HG02943 (cell line): ENCODE data around the gene RTP3.
"Not testable (repeated sequence)": the region's sequence is repeated elsewhere in the genome, so short reads cannot be mapped to it uniquely, and the experiment has no call there.

Experiments used
- ATAC-seq: cut with Tn5 transposase; IDR thresholded peaks from one replicate; pipeline ENCODE4 v1.9.1; 2021; ENCODE audit warnings: mild to moderate bottlenecking, low read depth, moderate library complexity; ENCODE audit not compliant: unreplicated experiment

Gene RTP3

DNA sequence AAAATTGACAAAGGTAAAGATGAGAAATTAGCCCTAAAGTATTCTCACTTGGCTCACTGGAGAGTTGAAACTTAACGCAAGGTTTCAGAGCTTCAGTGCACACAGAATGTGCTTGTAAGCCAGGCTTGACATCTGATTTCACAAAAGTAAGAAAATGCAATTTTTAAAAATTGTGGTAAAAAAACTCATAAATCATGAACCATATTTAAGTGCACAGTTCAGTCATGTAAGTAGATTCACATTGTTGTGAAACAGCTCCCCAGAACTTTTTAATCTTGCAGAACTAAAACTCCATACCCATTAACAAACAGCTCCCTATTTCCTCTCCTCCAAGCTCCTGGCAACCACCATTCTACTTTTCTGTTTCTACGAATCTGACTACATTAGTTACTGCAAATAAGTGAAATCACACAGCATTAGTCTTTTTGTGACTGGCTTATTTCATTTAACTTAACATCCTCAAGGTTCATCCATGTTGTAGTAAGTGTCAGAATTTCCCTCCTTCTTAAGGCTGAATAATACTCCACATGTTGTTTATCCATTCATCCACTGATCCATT is 14.5 kb downstream of the RTP3 start:
- no peak for ATAC-seq

DNA sequence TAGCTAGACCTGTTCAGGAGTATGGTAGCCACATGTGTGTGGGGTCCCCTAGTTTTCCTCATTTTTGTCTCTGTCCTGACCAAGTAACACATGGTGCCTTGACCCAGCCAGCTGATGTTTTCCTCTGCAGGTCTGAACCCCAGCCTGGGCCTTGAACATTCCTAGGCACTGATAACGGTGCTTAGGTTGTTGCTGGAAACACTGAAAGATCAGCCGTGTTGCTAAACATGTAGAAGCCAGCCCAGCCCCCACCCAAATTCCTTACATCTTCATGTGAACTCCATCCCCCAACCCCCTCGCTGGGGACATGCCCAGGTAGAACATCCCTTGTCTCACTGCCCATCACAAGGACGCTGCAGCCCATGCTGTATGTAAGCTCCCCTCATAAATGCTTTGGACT is 18.7 kb downstream of the RTP3 start:
- ATAC-seq = no peak

DNA sequence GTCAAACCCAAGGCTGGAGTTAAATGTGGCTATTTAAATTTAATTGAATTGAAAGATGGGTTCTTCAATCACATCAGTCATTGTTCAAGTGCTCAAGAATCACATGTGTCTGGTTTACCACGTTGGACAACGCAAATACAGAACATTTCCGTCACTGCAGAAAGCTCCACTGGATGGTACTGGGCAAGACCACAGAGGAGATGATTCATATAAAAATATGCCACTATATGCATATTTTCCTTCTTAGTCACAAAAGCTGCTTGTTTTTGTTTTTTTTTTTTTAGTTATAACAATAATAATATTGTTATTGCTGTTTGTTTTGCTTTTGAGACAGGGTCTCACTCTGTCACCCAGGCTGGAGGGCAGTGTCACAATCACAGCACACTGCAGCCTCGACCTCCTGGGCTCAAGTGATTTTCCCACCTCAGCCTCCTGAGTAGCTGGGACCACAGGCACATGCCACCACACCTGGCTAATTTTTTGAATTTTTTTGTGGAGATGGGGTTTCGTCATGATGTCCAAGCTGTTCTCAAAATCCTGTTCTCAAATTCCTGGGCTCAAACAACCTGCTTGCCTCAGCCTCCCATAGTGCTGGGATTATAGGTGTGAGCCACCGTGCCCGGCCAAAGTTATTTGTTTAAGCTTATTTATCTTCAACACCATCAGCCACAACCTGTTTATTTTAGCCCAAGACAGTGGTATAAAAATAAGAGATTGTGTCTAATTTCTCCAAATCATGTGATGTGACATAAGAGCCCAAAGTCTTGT is 19.4 kb downstream of the RTP3 start:
- no peak for ATAC-seq

DNA sequence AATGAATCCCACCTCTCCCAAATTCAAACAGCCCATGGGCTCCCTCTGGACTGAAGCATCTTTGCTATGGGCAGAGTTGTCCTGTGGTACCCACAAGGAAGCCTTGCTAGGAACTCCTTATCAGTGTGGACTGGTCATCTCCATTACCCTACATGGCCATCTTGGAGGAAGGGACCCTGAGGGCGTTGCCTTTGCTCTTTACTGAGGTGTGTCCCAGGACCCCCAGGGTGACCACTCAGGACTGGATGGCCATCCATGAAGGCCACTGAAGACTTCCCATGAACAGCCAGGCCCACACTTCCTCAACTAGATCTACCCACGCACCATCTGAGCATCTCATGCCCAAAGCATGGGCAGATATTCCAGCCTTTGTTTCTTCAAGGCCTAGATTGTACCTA is 20.0 kb downstream of the RTP3 start:
- ATAC-seq = no peak

DNA sequence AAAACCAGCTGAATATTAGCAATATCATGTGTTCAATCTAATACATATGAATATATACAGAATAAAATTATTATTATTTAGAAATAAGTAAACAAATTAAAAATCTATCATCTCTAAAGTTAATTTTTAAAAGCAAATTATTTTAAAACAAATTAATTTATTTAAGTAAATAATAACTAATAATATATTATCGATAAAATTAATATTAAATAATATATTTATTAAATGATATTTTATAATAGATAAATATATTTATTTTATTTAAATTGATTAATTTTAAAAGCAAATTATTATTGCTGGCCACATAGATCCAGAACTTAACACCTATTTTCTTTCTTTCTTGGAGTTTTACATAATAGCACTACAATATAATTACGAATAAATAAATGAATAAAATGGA is 22.2 kb downstream of the RTP3 start:
- no peak for ATAC-seq

DNA sequence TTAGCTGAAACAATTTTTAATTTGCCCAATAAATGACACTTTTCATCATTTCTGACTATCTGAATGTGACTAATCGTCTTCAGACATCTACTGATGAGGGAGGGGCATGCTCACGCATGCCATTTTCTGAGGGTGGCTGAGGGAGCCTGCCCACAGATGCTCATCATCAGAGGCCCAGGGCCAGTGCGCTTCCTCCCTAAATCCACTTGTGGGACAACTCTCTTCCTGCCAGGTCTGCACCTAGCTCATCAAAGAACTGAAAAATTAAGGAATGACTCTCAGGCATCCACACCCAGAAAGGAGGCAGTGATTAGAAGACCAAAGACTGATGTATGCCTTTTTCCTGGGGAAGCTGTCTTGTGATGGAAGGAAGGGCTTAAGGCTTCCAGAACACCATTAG is 22.8 kb downstream of the RTP3 start:
- ATAC-seq = no peak

DNA sequence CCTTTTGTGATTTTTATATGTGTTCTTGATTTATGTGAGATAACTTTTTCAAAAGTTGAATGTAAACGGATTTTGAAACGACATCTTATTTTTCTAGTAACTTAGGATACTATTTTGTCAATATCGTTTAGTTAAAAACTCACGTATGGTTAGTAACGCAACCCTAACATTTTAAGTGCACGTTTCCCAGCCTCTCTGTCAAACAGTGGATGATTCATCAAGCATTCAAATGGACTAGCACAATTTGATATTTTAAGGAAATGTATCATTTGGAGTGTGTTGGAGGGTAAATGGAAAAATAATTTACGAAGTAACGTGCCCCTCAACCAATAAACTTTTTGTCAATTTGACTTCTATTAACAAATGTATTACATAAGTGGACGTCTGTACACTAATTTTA is 23.3 kb downstream of the RTP3 start:
- ATAC-seq = no peak

DNA sequence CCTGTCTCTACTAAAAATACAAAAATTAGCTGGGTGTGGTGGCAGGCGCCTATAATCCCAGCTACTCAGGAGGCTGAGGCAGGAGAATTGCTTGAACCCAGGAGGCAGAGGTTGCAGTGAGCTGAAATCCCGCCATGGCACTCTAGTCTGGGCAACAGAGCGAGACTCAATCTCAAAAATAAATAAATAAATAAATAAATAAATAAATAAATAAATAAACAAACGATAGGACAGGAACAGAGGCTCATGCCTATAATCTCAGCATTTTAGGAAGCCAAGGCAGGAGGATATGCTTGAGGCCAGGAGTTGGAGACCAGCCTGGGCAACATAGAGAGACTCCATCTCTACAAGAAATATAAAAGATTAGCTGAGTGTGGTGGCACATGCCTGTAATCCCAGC is 24.4 kb downstream of the RTP3 start:
- not testable (repeated sequence) for ATAC-seq

DNA sequence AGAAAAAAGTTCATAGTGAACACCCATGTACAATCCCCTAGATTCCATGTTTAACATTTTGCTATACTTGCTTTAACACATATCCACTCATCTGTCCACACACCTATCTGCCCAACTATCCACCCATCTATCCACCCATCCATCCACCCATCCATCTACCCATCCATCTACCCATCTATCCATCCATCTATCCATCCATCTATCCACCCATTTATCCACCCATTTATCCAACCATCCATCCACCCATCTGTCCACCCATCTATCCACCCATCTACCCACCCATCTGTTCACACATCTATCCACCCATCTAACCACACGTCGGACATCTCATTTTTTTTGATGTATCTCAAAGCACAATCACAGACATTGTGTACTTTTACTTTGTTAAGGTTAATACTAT is 25.8 kb downstream of the RTP3 start:
- no peak for ATAC-seq

DNA sequence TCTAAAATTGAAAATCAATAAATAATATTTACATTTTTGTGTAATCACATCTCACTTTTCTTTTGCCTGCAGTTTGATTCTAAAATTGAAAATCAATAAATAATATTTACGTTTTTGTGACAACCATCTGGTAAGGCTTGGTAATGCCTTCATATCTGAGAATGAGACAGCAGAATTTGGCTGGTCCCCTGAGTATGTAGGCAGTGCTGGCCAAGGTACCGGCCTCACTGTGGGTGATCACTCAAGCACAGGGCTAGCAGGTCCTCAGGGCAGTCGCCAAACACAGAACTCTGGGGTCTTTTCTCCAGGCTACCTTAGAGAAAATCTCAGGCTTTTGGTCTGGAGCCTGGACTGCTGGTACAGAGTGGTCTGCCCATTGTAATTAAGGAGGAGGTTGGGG is 26.2 kb downstream of the RTP3 start:
- ATAC-seq = no peak

DNA sequence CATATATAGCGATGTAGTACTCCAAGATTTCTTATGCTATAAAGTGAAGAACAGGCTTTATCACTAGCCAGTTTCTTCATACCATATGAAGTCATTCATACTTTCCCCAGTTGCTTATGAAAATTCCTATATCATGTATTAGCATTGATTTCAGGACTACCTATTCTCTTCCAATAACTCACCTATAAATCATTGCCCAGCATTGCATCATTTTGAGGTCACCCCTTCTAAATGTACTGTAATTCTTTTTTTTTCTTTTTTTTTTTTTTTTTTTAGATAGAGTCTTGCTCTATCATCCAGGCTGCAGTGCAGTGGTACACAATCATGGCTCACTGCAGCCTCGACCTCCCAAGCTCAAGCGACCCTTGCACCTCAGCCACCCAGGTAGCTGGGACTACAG is 27.1 kb downstream of the RTP3 start:
- ATAC-seq = no peak

DNA sequence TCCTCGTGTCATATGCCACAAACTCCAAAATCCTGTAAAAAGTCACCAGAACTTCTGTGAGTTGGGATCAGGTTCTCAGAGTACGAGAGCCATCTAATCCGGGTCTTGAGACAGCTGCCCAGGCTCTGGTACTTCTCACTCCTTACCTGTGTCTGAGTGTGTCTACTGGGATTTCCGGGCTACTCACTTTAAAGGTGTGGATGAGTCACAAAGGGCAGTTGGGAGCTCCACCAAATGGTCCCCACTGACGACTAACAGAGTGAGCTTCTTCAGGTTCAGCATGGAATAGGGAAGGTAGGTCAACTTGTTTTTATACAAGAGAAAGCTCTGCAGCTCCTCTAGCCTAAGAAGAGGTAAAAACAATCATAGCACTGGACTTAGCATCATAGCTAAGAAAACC is 29.5 kb downstream of the RTP3 start:
- ATAC-seq = no peak

DNA sequence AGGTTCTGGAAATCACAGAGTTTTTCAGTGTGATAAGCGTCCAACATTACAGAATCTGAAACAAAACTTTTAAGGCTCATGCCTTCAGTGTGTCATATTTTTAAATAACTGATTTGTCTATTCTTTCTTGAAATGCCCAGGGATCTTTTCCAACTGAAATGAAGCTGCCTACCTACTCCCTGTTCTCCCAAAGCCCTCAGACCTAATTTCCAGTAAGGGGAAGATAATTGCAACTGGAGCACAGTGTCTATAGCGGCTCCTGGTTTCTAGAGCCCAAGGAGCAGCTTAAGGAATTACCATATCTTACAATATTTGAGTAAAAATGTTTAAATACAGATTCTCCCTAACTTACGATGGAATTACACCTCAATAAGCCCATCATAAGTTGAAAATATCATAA is 35.3 kb downstream of the RTP3 start:
- no peak for ATAC-seq

DNA sequence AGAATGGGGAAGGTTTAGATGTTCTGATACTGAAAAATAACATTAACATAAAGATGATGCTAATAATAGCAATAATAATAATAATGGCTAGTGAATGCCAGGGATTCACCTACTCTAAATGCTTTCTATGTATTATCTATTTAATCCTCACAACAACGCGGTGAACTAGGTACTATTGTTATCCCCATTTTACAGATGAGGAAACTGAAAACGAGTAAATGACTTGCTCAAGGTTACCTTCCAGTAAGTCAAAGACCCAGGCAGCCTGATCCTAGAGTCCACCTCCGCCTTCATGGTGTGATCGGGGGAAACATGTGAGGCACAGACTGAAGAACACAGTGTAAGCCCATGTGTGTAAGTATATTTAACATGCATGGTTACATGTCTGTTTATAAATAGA is 38.0 kb downstream of the RTP3 start:
- ATAC-seq = no peak

DNA sequence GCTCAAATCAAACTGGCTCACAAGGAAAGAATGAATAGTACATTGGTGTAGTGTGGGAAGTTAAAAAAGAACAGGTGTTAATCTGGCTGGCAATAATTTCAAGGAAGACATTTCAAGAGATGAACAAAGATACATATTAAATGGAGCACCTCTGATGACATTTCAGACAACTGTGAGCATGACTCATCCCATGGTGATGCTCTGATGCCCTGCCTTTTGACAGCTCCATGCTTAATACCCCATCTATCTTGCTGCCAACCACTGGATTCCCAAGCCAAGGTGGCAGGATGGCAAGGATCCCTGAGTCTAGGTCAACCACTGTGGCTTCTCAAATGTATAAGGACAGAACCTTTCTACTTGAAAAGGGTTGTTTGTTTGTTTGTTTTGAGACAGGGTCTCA is 39.0 kb downstream of the RTP3 start:
- no peak for ATAC-seq

DNA sequence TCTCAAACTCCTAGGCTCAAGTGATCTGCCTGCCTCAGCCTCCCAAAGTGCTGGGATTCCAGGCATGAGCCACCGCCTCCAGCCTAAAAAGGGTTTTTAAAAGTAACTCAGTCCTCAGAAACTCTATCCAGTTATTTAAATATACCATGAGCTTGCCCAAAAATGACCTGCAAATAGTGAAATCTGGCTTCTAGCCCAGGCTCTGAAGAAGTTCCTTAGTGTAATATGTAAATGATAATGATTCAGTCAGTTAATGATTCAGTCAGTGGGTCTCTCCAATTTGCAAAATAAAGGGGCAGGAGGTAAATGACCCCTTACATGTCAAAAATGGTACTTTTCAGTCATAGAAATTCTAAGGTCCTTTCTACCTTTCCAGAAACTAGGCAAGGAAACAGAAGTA is 39.5 kb downstream of the RTP3 start:
- no peak for ATAC-seq

DNA sequence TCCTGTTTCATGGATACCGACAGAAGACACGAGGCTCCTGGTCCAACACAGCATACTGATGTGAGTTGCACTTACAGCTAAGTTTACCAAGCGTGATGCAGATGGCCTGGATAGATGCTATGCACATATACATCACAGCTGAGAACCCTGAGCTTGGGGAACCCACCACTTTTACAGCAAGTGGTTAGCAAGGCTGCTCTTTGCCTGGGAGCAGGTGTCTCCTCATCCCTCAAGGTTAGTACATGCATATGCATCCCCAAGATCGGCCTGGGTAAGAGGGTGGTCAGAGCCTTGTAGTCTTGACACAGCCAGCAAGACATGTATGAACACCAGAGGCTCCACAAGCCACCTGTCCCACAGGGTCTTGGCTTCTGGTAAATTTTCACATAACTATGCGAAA is 40.0 kb downstream of the RTP3 start:
- ATAC-seq = no peak

DNA sequence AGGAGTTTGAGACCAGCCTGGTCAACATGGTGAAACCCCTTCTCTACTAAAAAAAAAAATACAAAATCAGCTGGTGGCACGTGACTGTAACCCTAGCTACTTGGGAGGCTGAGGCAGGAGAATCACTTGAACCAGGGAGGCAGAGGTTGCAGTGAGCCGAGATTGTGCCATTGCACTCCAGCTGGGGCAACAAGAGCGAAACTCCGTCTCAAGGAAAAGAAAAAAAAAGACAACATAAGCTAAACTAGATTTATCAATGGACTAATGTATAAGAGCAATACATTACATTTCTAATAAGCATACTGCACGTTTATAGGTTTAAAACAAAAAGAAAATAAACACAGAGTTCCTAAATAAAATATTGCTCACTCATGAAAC is 40.6 kb downstream of the RTP3 start:
- not testable (repeated sequence) for ATAC-seq

DNA sequence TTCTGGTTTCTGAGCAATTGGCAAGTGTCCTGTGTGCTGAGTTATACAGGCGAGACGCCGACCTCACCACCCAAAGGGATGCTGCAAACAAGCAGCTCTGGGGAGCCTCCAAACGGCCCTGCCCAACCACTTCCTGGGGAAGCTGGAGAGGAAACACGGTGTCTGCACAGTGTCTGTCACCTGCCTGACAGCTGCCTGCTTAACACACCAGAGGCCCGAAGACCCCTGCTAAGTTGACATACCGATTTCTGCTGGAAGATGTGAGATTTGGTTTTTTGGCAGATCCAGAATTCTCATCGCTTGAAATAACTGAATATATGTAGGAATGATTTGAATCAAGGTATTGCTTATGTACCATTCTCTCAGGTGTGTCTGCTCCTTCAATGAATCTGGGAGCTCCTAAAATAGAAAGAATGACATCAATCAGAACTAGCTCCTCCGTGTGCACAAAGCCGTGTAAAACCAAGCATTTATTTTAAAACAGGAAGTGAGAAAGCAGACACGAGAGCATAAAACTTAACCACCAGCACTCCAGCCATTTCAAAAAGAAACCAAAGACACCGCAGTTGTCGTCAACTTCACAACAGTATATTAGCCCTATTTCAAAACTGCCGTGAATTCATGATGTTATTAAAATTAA is 41.1 kb downstream of the RTP3 start:
- peak; percentile 74 for ATAC-seq

DNA sequence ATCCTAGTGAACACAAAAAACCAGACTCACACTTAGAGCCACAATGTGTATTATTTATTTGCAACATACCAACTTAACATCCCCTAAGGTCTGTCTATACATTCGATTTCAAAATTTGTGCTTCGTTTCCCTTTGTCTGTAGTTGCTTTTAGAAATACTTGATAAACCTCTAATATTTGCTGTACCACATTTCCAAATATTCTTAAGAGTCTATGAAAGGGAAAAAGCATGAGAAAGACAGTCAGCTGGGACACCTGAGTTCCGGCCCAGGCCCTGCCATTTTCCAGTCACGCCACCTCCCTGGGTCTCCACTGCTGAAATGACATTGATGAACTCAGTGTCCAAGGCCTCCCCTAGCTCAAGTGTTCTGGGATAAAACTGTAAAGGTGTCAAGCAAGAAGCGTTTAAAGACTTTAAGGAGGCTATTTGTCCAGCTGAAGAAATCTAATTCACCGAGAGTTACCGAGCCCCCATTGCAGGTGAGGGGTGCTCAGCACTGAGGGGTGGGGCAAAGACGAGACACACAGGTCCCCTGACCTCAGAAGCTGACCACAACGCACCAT is 41.7 kb downstream of the RTP3 start:
- ATAC-seq = no peak

DNA sequence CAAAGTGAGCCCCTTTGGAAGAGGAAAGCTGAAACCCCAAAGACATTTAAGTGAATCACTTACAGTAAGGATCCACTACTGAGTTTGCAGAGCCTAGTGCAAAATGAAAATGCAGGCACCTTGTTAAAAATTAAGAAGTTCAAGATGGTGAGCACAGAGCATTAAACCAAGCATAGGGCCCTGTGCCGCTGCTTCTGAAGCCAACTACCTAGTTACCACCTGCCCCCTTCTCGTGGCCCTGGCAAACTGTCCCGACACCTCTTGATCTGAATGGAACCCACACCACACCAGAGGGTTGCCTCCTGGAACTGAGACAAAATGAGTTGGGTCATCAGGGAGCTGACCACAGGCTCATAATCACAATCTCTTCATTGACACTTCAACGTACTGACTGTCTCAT is 42.8 kb downstream of the RTP3 start:
- no peak for ATAC-seq

DNA sequence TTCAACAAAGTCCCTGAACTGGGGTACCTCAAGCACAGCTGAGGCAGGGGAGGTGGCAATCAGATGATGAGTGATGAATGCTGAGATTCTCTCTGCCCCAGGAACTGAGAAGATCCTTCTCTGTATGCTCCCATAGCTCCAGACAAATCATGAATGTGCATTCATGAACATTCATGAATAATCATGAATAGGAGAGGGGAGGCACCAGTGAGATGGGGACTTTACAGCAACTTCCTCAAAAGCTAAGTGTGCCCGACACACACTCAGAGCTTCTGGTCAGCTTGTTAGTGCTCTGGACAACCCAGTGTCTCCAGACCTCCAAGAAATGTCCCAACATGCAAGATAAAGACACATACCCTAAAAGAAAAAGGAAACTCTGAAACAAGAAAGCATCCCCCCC is 44.1 kb downstream of the RTP3 start:
- ATAC-seq = no peak
